Hepatocyte (in vitro differentiated cells): ENCODE results near the gene MBNL1. TPM values are rescaled to one million over a fixed set of nuclear protein-coding genes. Genes with fewer than 3 reads are reported as not detected.

Source experiments
- DNase-seq: peaks from one replicate; pipeline ENCODE4 v3.0.0-alpha.2; 2016; ENCODE audit warnings: low spot score
- H2AFZ ChIP-seq: fragments of 200-600 bp; sonication (generic); 2 replicates; pipeline ENCODE4 v1.6.0; 2016; ENCODE audit warnings: antibody characterized with exemption, mild to moderate bottlenecking
- H3K27ac ChIP-seq: fragments of 200-600 bp; sonication (generic); 2 replicates; pipeline ENCODE4 v1.5.1; 2016; ENCODE audit warnings: mild to moderate bottlenecking
- H3K27me3 ChIP-seq: fragments of 200-600 bp; sonication (generic); 2 replicates; pipeline ENCODE4 v1.6.1; 2016
- H3K36me3 ChIP-seq: fragments of 200-600 bp; sonication (generic); replicated peaks from 2 replicates; pipeline ENCODE4 v1.5.1; 2016; ENCODE audit warnings: low read depth; ENCODE audit not compliant: insufficient read depth
- H3K4me1 ChIP-seq: fragments of 200-600 bp; sonication (generic); 2 replicates; pipeline ENCODE4 v1.5.1; 2016; ENCODE audit warnings: mild to moderate bottlenecking, moderate library complexity; ENCODE audit not compliant: insufficient read depth
- H3K4me2 ChIP-seq: fragments of 200-600 bp; sonication (generic); 2 replicates; pipeline ENCODE4 v1.6.0; 2016
- H3K4me3 ChIP-seq: fragments of 200-600 bp; sonication (generic); 2 replicates; pipeline ENCODE4 v1.5.1; 2016; ENCODE audit warnings: mild to moderate bottlenecking
- H3K79me2 ChIP-seq: fragments of 200-600 bp; sonication (generic); 2 replicates; pipeline ENCODE4 v1.6.0; 2017; ENCODE audit warnings: mild to moderate bottlenecking
- H3K9me2 ChIP-seq: fragments of 200-600 bp; sonication (generic); replicated peaks from 2 replicates; pipeline ENCODE4 v1.6.0; 2017; ENCODE audit warnings: mild to moderate bottlenecking; ENCODE audit not compliant: insufficient read depth
- H3K9me3 ChIP-seq: fragments of 200-600 bp; sonication (generic); 2 replicates; pipeline ENCODE4 v1.5.1; 2016; ENCODE audit warnings: low read depth, mild to moderate bottlenecking
- H4K20me1 ChIP-seq: fragments of 200-600 bp; sonication (generic); 2 replicates; pipeline ENCODE4 v1.6.0; 2016; ENCODE audit warnings: mild to moderate bottlenecking; ENCODE audit not compliant: insufficient read depth, poor library complexity, severe bottlenecking
- CTCF ChIP-seq: fragments of 200-600 bp; sonication (generic); IDR thresholded peaks from 2 replicates; pipeline ENCODE4 v1.5.1; 2016; ENCODE audit warnings: antibody characterized with exemption, mild to moderate bottlenecking; ENCODE audit not compliant: poor library complexity
- EZH2 ChIP-seq: fragments of 200-600 bp; sonication (generic); IDR thresholded peaks from 2 replicates; pipeline ENCODE4 v1.6.1; 2016; ENCODE audit warnings: antibody characterized with exemption, mild to moderate bottlenecking, borderline replicate concordance
- EZH2phosphoT487 ChIP-seq: fragments of 200-600 bp; sonication (generic); IDR thresholded peaks from one replicate; pipeline ENCODE4 v1.6.1; 2018; ENCODE audit warnings: antibody characterized with exemption, mild to moderate bottlenecking, low read depth, moderate library complexity; ENCODE audit not compliant: unreplicated experiment, severe bottlenecking
- WGBS: methylation state at CpG from one replicate; pipeline ENCODE4 v1.1.6; 2016; ENCODE audit warnings: low lambda C conversion rate; ENCODE audit errors: missing lambda C conversion rate; 5-methylcytosine and 5-hydroxymethylcytosine counted together
- polyA plus RNA-seq: library from polyadenylated mRNA; unstranded; fragments of >200 nt; fragmentation: Nextera tagmentation; extraction: Ambion mirVana; gene quantifications from 2 replicates; pipeline ENCODE4 v1.2.1, GENCODE V29; 2016
- total RNA-seq: library from RNA; depleted of rRNA; stranded (reverse); fragments of >200 nt; gene quantifications from 2 replicates; pipeline ENCODE4 v1.2.3, GENCODE V29; 2014

Gene MBNL1
- total and polyA plus RNA-seq, 2 experiments from 2014 or later, result 20.5 to 104 TPM

GRCh38 chr3:152277198-152277597, 8.5 kb downstream of the MBNL1 start:
- H3K79me2 ChIP-seq, result peaks cover 100% of the 10 kb centered on the region
- TF ChIP-seq CTCF (no peak), EZH2 (no peak), EZH2phosphoT487 (no peak)
- peaks cover 50% of the 10 kb centered on the region for H4K20me1 ChIP-seq
- no peak overlapping the region for H2AFZ ChIP-seq
- H3K4me2 ChIP-seq, result no peak overlapping the region
- no peak overlapping the region for H3K4me3 ChIP-seq
- H3K9me3 ChIP-seq, result no peaks in the 10 kb centered on the region
- H3K27ac ChIP-seq, result no peak overlapping the region
- H3K4me1 ChIP-seq, result peaks cover 24% of the 10 kb centered on the region
- WGBS, result 35% methylated on average over 1 of the region's 1 CpG
- no peaks in the 10 kb centered on the region for H3K9me2 ChIP-seq
- H3K36me3 ChIP-seq, result no peaks in the 10 kb centered on the region
- DNase-seq, result no peak
- no peaks in the 10 kb centered on the region for H3K27me3 ChIP-seq

GRCh38 chr3:152278756-152279427, 10.2 kb downstream of the MBNL1 start:
- no peaks in the 10 kb centered on the region for H3K9me2 ChIP-seq
- TF ChIP-seq EZH2phosphoT487, result no peak
- no peak for TF ChIP-seq CTCF
- no peak for TF ChIP-seq EZH2
- H3K27ac ChIP-seq, result no peak overlapping the region
- no peaks in the 10 kb centered on the region for H3K36me3 ChIP-seq
- H3K79me2 ChIP-seq, result peaks cover 100% of the 10 kb centered on the region
- no peak for DNase-seq
- WGBS, result 91% methylated on average over 6 of the region's 6 CpGs
- H3K4me3 ChIP-seq, result no peak overlapping the region
- H4K20me1 ChIP-seq, result peaks cover 59% of the 10 kb centered on the region
- no peaks in the 10 kb centered on the region for H3K9me3 ChIP-seq
- no peak overlapping the region for H3K4me2 ChIP-seq
- no peak overlapping the region for H2AFZ ChIP-seq
- peaks cover 23% of the 10 kb centered on the region for H3K4me1 ChIP-seq
- H3K27me3 ChIP-seq, result no peaks in the 10 kb centered on the region

- WGBS, result 97% methylated on average over 3 of the region's 3 CpGs
- Histone ChIP-seq H3K9me2 (no peaks in the 10 kb centered on the region), H3K9me3 (no peaks in the 10 kb centered on the region), H3K4me1 (peaks cover 23% of the 10 kb centered on the region), H3K27me3 (no peaks in the 10 kb centered on the region), H3K27ac (no peak overlapping the region), H3K36me3 (no peaks in the 10 kb centered on the region), H2AFZ (no peak overlapping the region), H3K4me2 (no peak overlapping the region), H3K4me3 (no peak overlapping the region), H4K20me1 (peaks cover 60% of the 10 kb centered on the region), H3K79me2 (peaks cover 100% of the 10 kb centered on the region)
- TF ChIP-seq CTCF (no peak), EZH2 (no peak), EZH2phosphoT487 (no peak)
- DNase-seq, result no peak
Measured at GRCh38 chr3:152279479-152279878, 10.8 kb downstream of the MBNL1 start.

- H3K36me3 ChIP-seq, result no peaks in the 10 kb centered on the region
- TF ChIP-seq EZH2phosphoT487 (no peak), CTCF (no peak), EZH2 (no peak)
- DNase-seq, result no peak
- WGBS, result 81% methylated on average over 3 of the region's 3 CpGs
- H4K20me1 ChIP-seq, result peaks cover 60% of the 10 kb centered on the region
- no peak overlapping the region for H3K4me3 ChIP-seq
- H3K4me1 ChIP-seq, result peaks cover 23% of the 10 kb centered on the region
- H3K9me3 ChIP-seq, result no peaks in the 10 kb centered on the region
- peak overlapping the region; percentile 3 for H3K4me2 ChIP-seq
- peaks cover 100% of the 10 kb centered on the region for H3K79me2 ChIP-seq
- no peak overlapping the region for H3K27ac ChIP-seq
- no peak overlapping the region for H2AFZ ChIP-seq
- no peaks in the 10 kb centered on the region for H3K9me2 ChIP-seq
- no peaks in the 10 kb centered on the region for H3K27me3 ChIP-seq
Measured at GRCh38 chr3:152280539-152280938, 11.8 kb downstream of the MBNL1 start.
